Esophagus muscularis mucosa (tissue), 4 donors: ENCODE measurements around the gene DOK3. TPM values are rescaled to one million over a fixed set of nuclear protein-coding genes. Genes with fewer than 3 reads are reported as not detected.

Experiments
- DNase-seq: peaks from one replicate; pipeline ENCODE4 v3.0.0-alpha.2; 2017; ENCODE audit errors: extremely low spot score
- H3K27ac ChIP-seq, 4 donors: fragments of 200-600 bp; sonication (generic); replicated peaks in 1 of 4; 1 replicate in 3 of 4; 2 replicates in 1 of 4; pipeline ENCODE4 v1.5.1; 2016 to 2019; ENCODE audit warnings: mild to moderate bottlenecking in 1 of 4
- H3K27me3 ChIP-seq, 4 donors: fragments of 200-600 bp; sonication (generic); one replicate each; pipeline versions ENCODE4 v1.5.1 to v1.6.0; 2016 to 2019
- H3K36me3 ChIP-seq, 4 donors: fragments of 200-600 bp; sonication (generic); one replicate each; pipeline ENCODE4 v1.5.1; 2016 to 2019
- H3K4me1 ChIP-seq, 4 donors: fragments of 200-600 bp; sonication (generic); one replicate each; pipeline ENCODE4 v1.5.1; 2016 to 2019
- H3K4me3 ChIP-seq, 4 donors: fragments of 200-600 bp; sonication (generic); 1 replicate in 2 of 4; 2 replicates in 2 of 4; pipeline ENCODE4 v1.5.1; 2016 to 2019; ENCODE audit warnings: mild to moderate bottlenecking in 4 of 4, moderate library complexity in 1 of 4
- H3K9me3 ChIP-seq, 4 donors: fragments of 200-600 bp; sonication (generic); 1 replicate in 3 of 4; 2 replicates in 1 of 4; pipeline ENCODE4 v1.5.1; 2016 to 2019
- EP300 ChIP-seq: sonication (generic); formaldehyde crosslinking; IDR thresholded peaks from one replicate; pipeline ENCODE4 v1.6.1; 2017; ENCODE audit warnings: antibody characterized with exemption
- POLR2A ChIP-seq: fragments of 450-650 bp; IDR thresholded peaks from one replicate; pipeline ENCODE4 v1.6.1; 2017; ENCODE audit warnings: antibody characterized with exemption, moderate library complexity, mild to moderate bottlenecking, low read depth
- POLR2AphosphoS5 ChIP-seq, 2 donors: sonication (generic); formaldehyde crosslinking; IDR thresholded peaks; one replicate each; pipeline ENCODE4 v1.6.1; 2017; ENCODE audit warnings: antibody characterized with exemption in 2 of 2
- WGBS: methylation state at CpG from one replicate; pipeline ENCODE4 v1.1.5; 2018; 5-methylcytosine and 5-hydroxymethylcytosine counted together
- intact Hi-C: fragments of 100-400 bp; cut with DNase I; formaldehyde crosslinking; loops from one replicate; pipeline ENCODE4 v1.15.1; 2023
- total RNA-seq, 4 donors: library from RNA; depleted of rRNA; stranded (reverse); fragments of >200 nt; gene quantifications; one replicate each; pipeline versions ENCODE4 v1.1.0 to v1.2.1, GENCODE V29; 2016
- TF ChIP-seq, protein P1 (sequence below), 3 experiments: fragments of 200-600 bp in 2 of 3; fragments of 450-650 bp in 1 of 3; sonication (generic) in 2 of 3; IDR thresholded peaks; one replicate each; pipeline ENCODE4 v1.5.1; 2017 to 2019; ENCODE audit warnings: antibody characterized with exemption in 3 of 3, mild to moderate bottlenecking in 2 of 3, moderate library complexity in 1 of 3

The DOK3 gene
- total RNA-seq, 4 donors from 2014 or later: 6.7 to 15.2 (median 7.5) TPM

DNA sequence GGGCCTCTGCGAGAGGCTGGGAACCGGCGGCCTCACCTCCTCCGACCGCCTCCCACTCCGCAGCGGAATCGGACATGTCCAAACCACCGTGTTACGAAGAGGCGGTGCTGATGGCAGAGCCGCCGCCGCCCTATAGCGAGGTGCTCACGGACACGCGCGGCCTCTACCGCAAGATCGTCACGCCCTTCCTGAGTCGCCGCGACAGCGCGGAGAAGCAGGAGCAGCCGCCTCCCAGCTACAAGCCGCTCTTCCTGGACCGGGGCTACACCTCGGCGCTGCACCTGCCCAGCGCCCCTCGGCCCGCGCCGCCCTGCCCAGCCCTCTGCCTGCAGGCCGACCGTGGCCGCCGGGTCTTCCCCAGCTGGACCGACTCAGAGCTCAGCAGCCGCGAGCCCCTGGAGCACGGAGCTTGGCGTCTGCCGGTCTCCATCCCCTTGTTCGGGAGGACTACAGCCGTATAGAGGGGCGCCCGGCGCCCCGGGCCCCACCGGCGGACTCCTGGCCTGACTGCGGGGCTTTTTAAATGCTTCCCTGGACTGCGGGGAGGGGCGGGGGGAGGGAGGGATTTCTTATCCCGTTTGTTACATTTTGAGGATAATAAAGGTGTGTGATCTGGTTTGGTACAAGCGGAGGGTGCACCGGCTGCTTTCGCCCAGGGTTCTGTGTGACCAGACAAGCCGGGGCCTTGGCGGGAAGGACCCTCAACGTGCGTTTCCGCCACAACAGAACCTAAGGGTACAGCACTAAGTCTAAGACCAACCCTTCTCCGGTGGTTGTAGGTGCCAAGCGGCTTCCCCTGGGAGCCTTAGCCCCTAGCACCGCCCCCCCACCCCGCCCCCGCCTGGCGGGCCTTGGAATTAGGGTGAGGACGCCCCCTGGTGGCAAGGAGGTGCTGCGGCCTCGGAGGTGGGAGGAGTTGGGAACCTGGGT, 53.7 kb downstream of the DOK3 start:
- peak; percentile 98 for DNase-seq
- Histone ChIP-seq H3K27ac (peak overlapping the region; percentile 70 to 83 (median 79)), H3K36me3 (peaks cover 0 to 40% (median 32%) of the 10 kb centered on the region in 4 donors), H3K4me1 (peaks cover 25 to 49% (median 44%) of the 10 kb centered on the region in 4 donors), H3K9me3 (no peaks in the 10 kb centered on the region), H3K4me3 (peak overlapping the region; percentile 62 to 73 (median 68)), H3K27me3 (peaks cover 0 to 24% (median 0%) of the 10 kb centered on the region in 4 donors)
- WGBS: 2% methylated on average over 16 of the region's 76 CpGs
- intact Hi-C loops: loop anchor here (2.0 to 10.0 kb wide), 3 partner anchors 29 to 141 kb away; partner anchors contain the start of genes GRK6 and MXD3
- TF ChIP-seq, protein P1, sequence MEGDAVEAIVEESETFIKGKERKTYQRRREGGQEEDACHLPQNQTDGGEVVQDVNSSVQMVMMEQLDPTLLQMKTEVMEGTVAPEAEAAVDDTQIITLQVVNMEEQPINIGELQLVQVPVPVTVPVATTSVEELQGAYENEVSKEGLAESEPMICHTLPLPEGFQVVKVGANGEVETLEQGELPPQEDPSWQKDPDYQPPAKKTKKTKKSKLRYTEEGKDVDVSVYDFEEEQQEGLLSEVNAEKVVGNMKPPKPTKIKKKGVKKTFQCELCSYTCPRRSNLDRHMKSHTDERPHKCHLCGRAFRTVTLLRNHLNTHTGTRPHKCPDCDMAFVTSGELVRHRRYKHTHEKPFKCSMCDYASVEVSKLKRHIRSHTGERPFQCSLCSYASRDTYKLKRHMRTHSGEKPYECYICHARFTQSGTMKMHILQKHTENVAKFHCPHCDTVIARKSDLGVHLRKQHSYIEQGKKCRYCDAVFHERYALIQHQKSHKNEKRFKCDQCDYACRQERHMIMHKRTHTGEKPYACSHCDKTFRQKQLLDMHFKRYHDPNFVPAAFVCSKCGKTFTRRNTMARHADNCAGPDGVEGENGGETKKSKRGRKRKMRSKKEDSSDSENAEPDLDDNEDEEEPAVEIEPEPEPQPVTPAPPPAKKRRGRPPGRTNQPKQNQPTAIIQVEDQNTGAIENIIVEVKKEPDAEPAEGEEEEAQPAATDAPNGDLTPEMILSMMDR (IDR thresholded peaks at IDR 0.05): peak; percentile 91 to 92 (median 92)
- peak; percentile 51 to 72 for TF ChIP-seq POLR2AphosphoS5 (IDR thresholded peaks at IDR 0.05)
- TF ChIP-seq POLR2A: no peak
- TF ChIP-seq EP300: no peak

DNA sequence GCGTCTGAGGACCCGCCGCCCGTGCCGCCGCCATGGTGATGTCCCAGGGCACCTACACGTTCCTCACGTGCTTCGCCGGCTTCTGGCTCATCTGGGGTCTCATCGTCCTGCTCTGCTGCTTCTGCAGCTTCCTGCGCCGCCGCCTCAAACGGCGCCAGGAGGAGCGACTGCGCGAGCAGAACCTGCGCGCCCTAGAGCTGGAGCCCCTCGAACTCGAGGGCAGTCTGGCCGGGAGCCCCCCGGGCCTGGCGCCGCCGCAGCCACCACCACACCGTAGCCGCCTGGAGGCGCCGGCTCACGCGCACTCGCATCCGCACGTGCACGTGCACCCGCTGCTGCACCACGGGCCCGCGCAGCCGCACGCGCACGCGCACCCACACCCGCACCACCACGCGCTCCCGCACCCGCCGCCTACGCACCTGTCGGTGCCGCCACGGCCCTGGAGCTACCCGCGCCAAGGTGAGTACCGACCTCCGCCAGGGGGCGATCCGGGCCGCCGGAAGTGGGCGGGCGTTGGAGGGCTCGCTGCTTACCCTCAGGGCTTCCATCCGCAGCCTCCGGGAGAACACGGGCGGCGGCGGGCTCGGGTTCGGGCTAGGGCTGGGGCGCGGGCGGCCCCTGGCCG, 54.5 kb downstream of the DOK3 start:
- DNase-seq: no peak
- peak overlapping the region; percentile 62 to 73 (median 68) for H3K4me3 ChIP-seq
- peak overlapping the region; percentile 70 to 83 (median 79) for H3K27ac ChIP-seq
- intact Hi-C loops: loop anchor here (2.0 to 10.0 kb wide), 3 partner anchors 28 to 140 kb away; partner anchors contain the start of genes GRK6 and MXD3
- no peaks in the 10 kb centered on the region for H3K9me3 ChIP-seq
- peaks cover 0 to 32% (median 2%) of the 10 kb centered on the region in 4 donors for H3K27me3 ChIP-seq
- H3K4me1 ChIP-seq: peaks cover 25 to 49% (median 44%) of the 10 kb centered on the region in 4 donors
- TF ChIP-seq POLR2A: no peak
- TF ChIP-seq, protein P1 (IDR thresholded peaks at IDR 0.05): peak; percentile 66 to 76 (median 66)
- TF ChIP-seq POLR2AphosphoS5 (IDR thresholded peaks at IDR 0.05): peak; percentile 65 to 66
- 2% methylated on average over 11 of the region's 80 CpGs for WGBS
- peaks cover 0 to 33% (median 27%) of the 10 kb centered on the region in 4 donors for H3K36me3 ChIP-seq

DNA sequence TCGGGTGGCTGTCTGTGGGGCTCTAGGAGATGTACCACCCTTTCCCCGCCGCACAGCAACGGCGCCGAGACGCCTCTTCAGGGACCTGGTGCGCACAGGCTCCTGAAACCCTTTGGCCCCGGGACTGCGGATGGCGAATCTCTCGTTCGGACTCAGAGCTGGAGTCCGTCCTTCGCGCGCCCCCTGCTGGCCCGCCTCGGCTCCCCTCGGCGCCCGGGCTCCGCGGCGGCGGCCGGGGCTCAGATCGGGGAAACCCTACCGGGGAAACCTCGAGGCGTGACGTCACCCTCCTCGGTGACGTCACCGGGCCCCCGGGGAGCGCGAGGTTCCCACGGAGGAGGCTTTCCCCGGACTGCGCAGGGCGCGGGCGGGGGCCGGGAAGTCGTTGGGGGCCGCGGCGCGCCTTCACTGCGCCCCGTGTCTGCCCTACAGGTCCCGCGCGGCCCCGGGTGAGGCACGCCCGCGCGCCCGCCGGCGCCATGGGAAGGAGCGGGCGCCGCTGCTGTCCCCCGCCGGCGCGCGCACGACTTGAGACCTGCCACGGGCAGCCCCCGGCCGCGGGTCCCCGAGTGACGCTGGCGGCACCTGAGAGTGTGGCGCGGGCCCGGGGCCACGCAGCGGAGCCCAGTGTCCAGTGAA, 55.1 kb downstream of the DOK3 start:
- TF ChIP-seq, protein P1 (IDR thresholded peaks at IDR 0.05): peak in 2 of 3 experiments; percentile 93 to 95
- TF ChIP-seq POLR2A (no peak), POLR2AphosphoS5 (IDR thresholded peaks at IDR 0.05) (peak in 1 of 2 donors; percentile 71), EP300 (no peak)
- Histone ChIP-seq H3K9me3 (no peaks in the 10 kb centered on the region), H3K36me3 (peaks cover 0 to 27% (median 21%) of the 10 kb centered on the region in 4 donors), H3K4me3 (peak overlapping the region; percentile 62 to 73 (median 68)), H3K27ac (peak overlapping the region; percentile 70 to 83 (median 79)), H3K4me1 (peaks cover 25 to 49% (median 44%) of the 10 kb centered on the region in 4 donors), H3K27me3 (peaks cover 0 to 38% (median 5%) of the 10 kb centered on the region in 4 donors)
- peak; percentile 98 for DNase-seq
- no CpG with 5 or more reads among the region's 84 CpGs for WGBS
- intact Hi-C loops: loop anchor here (1.0 to 10.0 kb wide), 5 partner anchors 28 to 140 kb away; partner anchors contain the start of genes GRK6 and MXD3

DNA sequence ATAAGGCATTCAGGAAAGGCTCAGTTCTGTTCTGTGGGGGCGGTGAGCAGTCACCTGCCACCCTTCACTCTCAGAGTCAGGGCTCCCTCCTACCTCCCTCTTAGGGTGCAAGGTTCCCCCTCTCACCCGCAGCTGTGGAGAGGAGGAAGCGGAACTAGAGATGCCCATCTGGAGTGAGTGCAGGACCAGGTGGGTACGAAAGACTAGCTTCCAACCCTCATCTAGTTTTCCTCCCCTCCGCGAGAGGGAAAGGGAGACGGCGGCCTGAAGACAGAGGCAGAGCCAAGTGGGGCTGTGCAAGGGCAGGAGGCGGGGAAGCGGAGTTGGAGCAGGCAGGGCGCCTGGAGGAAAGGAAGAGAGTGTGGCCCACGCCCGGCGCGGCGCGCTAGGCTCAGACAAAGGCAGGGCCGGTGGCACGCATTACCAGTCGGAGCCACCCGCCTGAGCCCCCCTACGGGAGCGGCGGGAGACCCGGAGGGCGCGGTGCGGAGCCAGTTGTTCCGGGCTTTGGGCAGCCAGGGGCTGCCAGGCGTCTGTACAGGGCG, 55.7 kb downstream of the DOK3 start:
- TF ChIP-seq, protein P1 (IDR thresholded peaks at IDR 0.05): no peak
- no peak for TF ChIP-seq EP300
- no peak for TF ChIP-seq POLR2AphosphoS5 (IDR thresholded peaks at IDR 0.05)
- TF ChIP-seq POLR2A: no peak
- Histone ChIP-seq H3K36me3 (peaks cover 0 to 23% (median 15%) of the 10 kb centered on the region in 4 donors), H3K27ac (peak overlapping the region; percentile 70 to 83 (median 79)), H3K9me3 (no peaks in the 10 kb centered on the region), H3K4me3 (peak overlapping the region; percentile 62 to 73 (median 68)), H3K4me1 (peaks cover 25 to 49% (median 44%) of the 10 kb centered on the region in 4 donors), H3K27me3 (peaks cover 0 to 44% (median 5%) of the 10 kb centered on the region in 4 donors)
- intact Hi-C loops: loop anchor here (1.0 to 10.0 kb wide), 5 partner anchors 27 to 139 kb away; partner anchors contain the start of genes GRK6 and MXD3
- DNase-seq: no peak
- 7% methylated on average over 30 of the region's 31 CpGs for WGBS
